Activated naive CD8-positive, alpha-beta T cell (primary cell): Measurements from ENCODE around the gene SCGB3A2.
"Not testable (repeated sequence)": the region's sequence is repeated elsewhere in the genome, so short reads cannot be mapped to it uniquely, and the experiment has no call there.

Experiments
- H3K27ac Mint-ChIP-seq: one replicate; pipeline ENCODE4 v1.8.0; 2021; ENCODE audit warnings: mixed read lengths
- H3K27me3 Mint-ChIP-seq: one replicate; pipeline ENCODE4 v1.8.0; 2021; ENCODE audit warnings: mixed read lengths
- H3K36me3 Mint-ChIP-seq: one replicate; pipeline ENCODE4 v1.8.0; 2021; ENCODE audit warnings: mixed read lengths
- H3K4me1 Mint-ChIP-seq: one replicate; pipeline ENCODE4 v1.8.0; 2021; ENCODE audit warnings: low read depth, mixed read lengths
- H3K4me3 Mint-ChIP-seq: one replicate; pipeline ENCODE4 v1.8.0; 2021; ENCODE audit warnings: mild to moderate bottlenecking, mixed read lengths
- H3K9me3 Mint-ChIP-seq: one replicate; pipeline ENCODE4 v1.8.0; 2021; ENCODE audit warnings: low read depth, mixed read lengths

SCGB3A2 gene

DNA sequence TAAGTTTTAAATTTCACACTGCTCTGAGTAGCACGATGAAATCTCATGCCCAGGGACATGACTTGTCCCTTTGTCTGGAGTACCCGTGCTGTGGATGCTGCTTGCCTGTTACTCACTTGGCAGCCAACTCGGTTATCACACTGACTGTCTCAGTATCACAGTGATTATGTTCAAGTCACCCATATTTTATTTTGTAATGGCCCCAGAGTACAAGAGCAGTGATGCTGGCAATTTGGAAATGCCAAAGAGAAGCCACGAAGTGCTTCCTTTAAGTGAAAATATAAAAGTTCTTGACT lies 22.8 kb upstream of the SCGB3A2 start:
- Mint-ChIP-seq H3K36me3 (no peaks in the 10 kb centered on the region), H3K4me1 (peaks cover 3% of the 10 kb centered on the region), H3K9me3 (no peaks in the 10 kb centered on the region)

DNA sequence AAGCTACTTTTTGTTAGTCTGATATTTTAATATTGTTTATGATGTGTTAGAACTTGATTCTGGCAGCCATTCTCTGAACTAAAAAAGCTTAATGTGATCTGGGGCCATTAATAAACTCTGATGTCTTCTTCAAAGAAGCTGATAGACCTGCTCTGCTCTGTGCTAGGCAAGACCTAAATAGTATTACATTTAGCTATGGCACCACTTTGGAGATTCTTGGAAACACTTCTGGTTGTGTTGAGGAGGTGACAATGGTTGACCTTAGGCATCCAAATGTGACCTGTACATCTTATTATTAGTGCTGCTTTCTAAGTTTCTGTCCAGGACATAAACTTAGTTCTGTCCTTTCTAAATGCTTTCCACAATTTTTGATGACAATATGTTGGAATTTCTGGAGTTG lies 21.7 kb upstream of the SCGB3A2 start:
- H3K36me3 Mint-ChIP-seq: no peaks in the 10 kb centered on the region
- no peaks in the 10 kb centered on the region for H3K9me3 Mint-ChIP-seq
- H3K27ac Mint-ChIP-seq: no peak overlapping the region
- peaks cover 10% of the 10 kb centered on the region for H3K27me3 Mint-ChIP-seq
- no peak overlapping the region for H3K4me3 Mint-ChIP-seq
- H3K4me1 Mint-ChIP-seq: peaks cover 3% of the 10 kb centered on the region

More for the DNA sequence above, 22.8 kb upstream of the SCGB3A2 start:
- H3K27me3 Mint-ChIP-seq: peaks cover 10% of the 10 kb centered on the region
- H3K27ac Mint-ChIP-seq: no peak overlapping the region
- no peak overlapping the region for H3K4me3 Mint-ChIP-seq

DNA sequence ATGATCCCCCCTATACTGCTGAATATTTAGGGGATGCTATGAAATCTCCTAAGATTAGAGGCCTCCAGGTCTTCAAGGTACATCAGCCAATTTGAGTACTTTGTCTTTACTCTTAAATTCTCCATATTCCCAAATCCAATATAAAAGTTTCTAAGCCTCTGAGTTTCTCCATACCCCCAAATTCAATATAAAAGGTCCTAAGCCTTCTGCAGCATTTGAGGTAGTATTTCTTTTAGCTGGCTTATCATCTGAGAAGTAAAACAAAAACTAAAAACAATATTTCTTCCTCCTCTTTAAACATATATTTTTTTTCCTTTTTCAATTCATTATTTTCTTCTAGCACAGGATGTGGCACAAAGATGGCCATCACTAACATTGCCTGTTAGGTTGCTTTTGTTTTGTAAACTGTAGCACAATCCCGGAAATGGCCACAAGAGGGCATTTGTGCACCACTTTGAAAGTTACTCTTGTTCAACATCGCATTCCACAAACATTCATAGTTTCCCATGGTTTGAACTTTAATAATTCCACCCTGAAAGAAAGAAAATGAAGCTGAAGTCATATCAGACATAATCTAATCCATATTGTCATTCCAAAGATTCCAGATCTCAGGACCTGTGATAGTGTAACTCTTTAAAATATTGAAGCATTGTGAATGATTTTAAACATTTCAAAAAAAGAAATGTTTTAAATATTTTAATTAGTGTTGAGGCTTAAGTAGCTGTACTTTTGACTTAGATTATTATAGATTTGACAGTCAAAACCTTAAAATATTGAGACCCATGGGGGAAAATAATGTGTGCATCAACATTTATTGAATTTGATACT lies 21.0 kb upstream of the SCGB3A2 start:
- no peaks in the 10 kb centered on the region for H3K36me3 Mint-ChIP-seq
- H3K27me3 Mint-ChIP-seq: peaks cover 10% of the 10 kb centered on the region
- H3K4me1 Mint-ChIP-seq: peaks cover 3% of the 10 kb centered on the region
- H3K4me3 Mint-ChIP-seq: no peak overlapping the region
- no peak overlapping the region for H3K27ac Mint-ChIP-seq
- no peaks in the 10 kb centered on the region for H3K9me3 Mint-ChIP-seq

DNA sequence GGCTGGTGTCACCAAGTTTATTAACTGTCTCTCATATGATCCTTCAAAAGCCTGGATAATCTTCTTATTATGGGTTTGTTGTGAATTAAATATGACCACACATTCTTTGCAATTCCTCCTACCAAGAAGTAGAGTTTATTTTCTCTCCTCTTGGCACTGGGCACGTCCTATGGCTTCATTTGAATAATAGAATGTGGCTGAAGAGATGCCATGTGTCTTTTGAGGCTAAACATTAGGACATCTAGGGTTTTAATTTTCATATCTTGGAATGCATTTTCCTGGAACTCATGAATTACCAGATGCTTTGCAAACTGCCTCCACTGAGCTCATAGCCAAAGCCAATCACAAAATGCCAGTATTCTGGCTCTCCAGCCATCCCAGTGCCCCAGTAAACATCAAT lies 19.9 kb upstream of the SCGB3A2 start:
- no peak overlapping the region for H3K27ac Mint-ChIP-seq
- H3K36me3 Mint-ChIP-seq: no peaks in the 10 kb centered on the region
- H3K27me3 Mint-ChIP-seq: peaks cover 8% of the 10 kb centered on the region
- no peak overlapping the region for H3K4me3 Mint-ChIP-seq
- no peaks in the 10 kb centered on the region for H3K9me3 Mint-ChIP-seq
- peaks cover 3% of the 10 kb centered on the region for H3K4me1 Mint-ChIP-seq

DNA sequence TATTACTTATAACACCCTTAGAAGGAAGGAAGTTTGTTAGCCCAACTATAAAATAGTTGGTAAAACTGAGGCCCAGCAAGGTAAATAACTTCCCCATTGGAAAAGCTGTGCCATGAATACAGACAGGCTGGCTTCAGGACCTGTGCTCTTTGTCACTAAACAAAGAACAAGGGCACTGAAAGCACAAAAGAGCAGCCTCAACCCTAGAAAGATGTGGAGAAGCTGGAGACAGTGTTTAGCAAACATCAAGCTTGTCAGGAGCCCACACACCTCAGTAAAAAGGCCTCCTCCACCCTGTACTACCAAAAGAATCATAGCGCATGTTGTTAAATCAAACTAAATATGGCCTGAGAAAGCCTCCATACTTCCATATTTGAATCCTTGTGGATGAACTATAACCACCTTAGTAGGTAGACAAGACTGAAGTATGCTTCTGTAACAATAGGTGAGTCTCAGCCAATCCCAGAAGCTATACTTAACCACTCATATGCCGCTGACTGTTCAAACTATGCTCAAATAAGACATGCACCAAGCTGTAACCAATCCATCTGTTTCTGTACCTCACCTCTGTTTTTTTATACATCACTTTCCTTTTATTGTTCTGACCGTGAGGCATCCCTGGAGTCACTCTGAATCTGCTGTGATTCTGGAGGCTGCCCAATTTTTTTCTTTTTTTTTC lies 18.4 kb upstream of the SCGB3A2 start:
- peaks cover 3% of the 10 kb centered on the region for H3K4me1 Mint-ChIP-seq
- H3K36me3 Mint-ChIP-seq: no peaks in the 10 kb centered on the region
- no peaks in the 10 kb centered on the region for H3K9me3 Mint-ChIP-seq
- peaks cover 5% of the 10 kb centered on the region for H3K27me3 Mint-ChIP-seq
- no peak overlapping the region for H3K27ac Mint-ChIP-seq
- no peak overlapping the region for H3K4me3 Mint-ChIP-seq

DNA sequence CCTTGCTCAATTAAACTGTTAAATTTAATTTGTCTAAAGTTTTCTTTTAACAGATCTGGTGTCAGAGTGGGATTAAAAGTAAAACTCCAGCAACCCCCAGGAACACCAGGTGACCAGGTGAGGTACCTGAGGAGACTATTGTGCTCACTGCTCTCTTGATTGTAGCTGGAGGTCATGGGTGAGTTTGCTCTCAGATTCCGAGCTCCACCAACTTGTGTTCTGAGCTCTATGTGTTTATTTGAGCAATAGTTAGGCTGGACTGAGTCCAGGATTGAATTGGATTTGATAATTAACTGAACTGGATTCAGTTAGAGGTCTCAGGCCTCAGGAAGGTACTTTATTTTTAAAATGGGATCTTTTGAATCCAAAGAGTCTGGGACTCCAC lies 17.9 kb upstream of the SCGB3A2 start:
- no peaks in the 10 kb centered on the region for H3K36me3 Mint-ChIP-seq
- peaks cover 3% of the 10 kb centered on the region for H3K27me3 Mint-ChIP-seq

DNA sequence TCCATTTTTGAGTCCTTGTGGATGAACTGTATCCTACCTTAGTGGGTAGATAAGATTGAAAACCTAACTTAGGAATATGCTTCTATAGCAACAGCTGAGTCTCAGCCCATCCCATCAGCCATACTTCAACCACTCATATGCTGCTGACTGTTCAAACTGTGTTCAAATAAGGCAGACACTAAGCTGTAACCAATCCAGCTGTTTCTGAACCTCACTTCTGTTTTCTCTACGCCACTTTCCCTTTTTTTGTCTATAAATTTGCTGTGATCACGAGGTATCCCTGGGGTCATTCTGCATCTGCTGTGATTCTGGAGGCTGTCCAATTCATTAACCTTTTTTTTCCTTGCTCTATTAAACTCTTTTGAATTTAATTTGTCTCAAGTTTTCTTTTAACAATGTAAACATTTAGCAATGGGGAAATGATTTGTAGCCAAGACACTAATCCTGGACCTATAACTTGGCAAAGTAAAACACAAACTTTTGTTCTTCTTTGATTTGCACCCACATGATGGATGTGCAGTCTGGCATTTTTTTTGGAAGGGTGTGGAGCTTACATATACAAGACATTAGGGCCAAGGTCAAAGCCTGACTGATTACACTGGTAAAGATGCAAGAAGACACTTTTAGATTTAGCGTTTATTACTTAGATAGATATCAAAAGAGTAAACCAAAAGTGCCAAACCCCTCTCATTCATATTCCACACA lies 14.9 kb upstream of the SCGB3A2 start:
- no peak overlapping the region for H3K27ac Mint-ChIP-seq
- H3K4me3 Mint-ChIP-seq: no peak overlapping the region
- H3K4me1 Mint-ChIP-seq: no peaks in the 10 kb centered on the region
- H3K36me3 Mint-ChIP-seq: no peaks in the 10 kb centered on the region
- no peaks in the 10 kb centered on the region for H3K9me3 Mint-ChIP-seq
- H3K27me3 Mint-ChIP-seq: no peaks in the 10 kb centered on the region

More for the DNA sequence above, 17.9 kb upstream of the SCGB3A2 start:
- peaks cover 3% of the 10 kb centered on the region for H3K4me1 Mint-ChIP-seq
- no peaks in the 10 kb centered on the region for H3K9me3 Mint-ChIP-seq
- H3K4me3 Mint-ChIP-seq: no peak overlapping the region
- H3K27ac Mint-ChIP-seq: no peak overlapping the region

DNA sequence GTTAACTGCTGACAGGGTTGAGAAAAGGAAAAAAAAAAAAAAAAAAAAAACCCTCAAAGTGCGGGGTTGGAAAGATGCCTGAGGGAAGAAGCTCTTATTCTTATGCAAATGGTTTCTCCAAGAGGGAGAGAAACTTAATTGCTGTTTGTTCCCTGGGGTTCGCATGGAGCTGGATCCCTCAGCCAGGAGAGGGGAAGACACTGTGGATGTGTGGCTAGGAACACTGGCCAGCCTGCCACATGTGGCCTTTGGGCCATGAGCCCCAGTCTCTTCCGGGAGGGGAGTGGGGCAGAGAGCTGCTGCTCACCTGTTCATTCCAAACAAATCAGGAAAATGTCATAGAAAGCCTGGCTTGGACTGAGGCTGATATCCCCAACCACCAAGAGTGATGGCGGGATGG lies 9.4 kb upstream of the SCGB3A2 start:
- Mint-ChIP-seq H3K4me1 (no peaks in the 10 kb centered on the region), H3K36me3 (no peaks in the 10 kb centered on the region), H3K9me3 (no peaks in the 10 kb centered on the region), H3K4me3 (no peak overlapping the region), H3K27ac (no peak overlapping the region), H3K27me3 (no peaks in the 10 kb centered on the region)

DNA sequence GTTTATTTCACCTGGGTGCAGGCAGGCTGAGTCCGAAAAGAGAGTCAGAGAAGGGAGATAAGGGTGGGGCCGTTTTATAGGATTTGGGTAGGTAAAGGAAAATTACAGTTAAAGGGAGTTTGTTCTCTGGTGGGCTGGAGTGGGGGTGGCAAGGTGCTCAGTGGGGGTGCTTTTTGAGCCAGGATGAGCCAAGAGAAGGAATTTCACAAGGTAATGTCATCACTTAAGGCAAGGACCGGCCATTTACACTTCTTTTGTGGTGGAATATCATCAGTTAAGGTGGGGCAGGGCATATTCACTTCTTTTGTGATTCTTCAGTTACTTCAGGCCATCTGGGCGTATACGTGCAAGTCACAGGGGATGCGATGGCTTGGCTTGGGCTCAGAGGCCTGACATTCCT lies 8.6 kb upstream of the SCGB3A2 start:
- not testable (repeated sequence) for H3K36me3 Mint-ChIP-seq, H3K9me3 Mint-ChIP-seq, H3K27ac Mint-ChIP-seq, H3K27me3 Mint-ChIP-seq, H3K4me1 Mint-ChIP-seq, H3K4me3 Mint-ChIP-seq

DNA sequence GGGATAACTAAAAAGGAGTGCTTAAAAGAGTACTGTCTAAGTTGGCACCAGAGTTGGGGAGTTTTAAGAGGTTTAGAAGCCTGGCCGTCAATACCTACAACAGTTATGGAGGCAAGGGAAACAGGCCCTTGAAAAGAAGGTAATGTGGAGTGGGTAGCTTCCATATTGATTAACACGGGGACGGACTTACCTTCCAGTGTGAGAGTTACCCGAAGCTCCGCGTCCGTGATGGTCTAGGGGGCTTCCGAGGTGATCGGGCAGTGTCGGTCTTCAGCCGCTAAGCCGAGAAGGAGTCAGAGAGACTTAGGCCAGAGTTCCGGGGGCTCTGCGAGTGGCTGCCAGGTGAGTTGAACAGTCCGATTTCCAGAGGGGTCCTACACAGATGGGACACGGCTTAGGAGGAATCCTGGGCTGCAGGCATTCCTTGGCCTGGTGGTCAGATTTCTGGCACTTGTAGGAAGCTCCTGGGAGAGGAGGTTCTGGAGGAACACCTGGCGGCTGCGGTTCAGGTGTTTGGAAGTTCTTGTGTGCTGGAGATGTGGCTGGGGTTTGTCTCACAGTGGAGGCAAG lies 6.4 kb upstream of the SCGB3A2 start:
- H3K36me3 Mint-ChIP-seq, H3K9me3 Mint-ChIP-seq, H3K4me3 Mint-ChIP-seq, H3K4me1 Mint-ChIP-seq, H3K27me3 Mint-ChIP-seq, H3K27ac Mint-ChIP-seq: not testable (repeated sequence)

DNA sequence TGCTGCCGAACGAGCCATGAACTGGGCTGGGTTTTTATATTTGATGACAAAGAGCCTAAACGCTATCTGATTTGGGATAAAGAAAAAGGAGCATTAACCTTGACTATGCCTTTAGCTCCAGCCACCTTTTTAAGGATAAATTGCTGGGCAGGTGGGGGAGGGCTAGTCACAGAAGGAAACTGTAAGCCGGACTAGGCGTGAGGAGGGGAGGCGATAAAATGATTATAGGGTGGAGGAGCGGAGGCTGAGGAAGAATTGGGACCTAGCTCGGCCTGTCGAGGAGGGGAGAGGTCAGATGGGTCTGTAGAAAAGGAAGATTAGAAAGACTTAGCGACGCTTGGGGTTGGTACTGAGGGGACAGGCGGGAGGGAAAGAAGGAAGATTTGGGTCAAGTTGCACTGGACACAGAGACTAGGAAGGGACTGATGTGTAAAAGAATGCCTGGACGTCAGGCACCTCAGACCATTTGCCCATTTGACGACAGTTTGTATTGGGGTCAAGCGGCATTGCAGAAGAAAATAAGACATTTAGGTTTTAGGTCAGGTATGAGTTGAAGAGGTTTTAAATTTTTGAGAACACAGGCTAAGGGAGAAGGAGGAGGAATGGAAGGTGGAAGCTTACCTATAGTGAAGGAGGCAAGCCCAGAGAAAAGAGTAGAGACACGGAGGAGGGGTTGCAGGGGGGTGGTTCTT lies 5.6 kb upstream of the SCGB3A2 start:
- not testable (repeated sequence) for H3K27me3 Mint-ChIP-seq, H3K9me3 Mint-ChIP-seq, H3K36me3 Mint-ChIP-seq, H3K4me1 Mint-ChIP-seq, H3K4me3 Mint-ChIP-seq, H3K27ac Mint-ChIP-seq

DNA sequence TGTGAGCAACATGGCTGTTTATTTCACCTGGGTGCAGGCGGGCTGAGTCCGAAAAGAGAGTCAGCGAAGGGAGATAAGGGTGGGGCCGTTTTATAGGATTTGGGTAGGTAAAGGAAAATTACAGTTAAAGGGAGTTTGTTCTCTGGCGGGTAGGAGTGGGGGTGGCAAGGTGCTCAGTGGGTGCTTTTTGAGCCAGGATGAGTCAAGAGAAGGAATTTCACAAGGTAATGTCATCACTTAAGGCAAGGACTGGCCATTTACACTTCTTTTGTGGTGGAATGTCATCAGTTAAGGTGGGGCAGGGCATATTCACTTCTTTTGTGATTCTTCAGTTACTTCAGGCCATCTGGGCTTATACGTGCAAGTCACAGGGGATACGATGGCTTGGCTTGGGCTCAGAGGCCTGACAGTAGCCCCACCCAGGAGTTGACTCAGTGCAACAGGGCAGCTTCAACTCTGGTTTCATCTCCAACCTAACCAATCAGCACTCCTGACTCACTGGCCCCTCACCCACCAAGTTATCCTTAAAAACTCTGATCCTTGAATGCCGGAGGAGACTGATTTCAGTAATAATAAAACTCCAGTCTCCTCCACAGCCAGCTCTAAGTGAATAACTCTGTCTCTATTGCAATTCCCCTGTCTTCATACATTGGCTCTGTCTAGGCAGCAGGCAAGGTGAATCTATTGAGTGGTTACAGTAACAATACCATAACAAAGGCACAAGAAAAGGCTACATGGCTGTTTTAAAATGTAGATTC lies 4.2 kb upstream of the SCGB3A2 start:
- not testable (repeated sequence) for H3K9me3 Mint-ChIP-seq, H3K4me1 Mint-ChIP-seq, H3K36me3 Mint-ChIP-seq, H3K4me3 Mint-ChIP-seq, H3K27ac Mint-ChIP-seq, H3K27me3 Mint-ChIP-seq

DNA sequence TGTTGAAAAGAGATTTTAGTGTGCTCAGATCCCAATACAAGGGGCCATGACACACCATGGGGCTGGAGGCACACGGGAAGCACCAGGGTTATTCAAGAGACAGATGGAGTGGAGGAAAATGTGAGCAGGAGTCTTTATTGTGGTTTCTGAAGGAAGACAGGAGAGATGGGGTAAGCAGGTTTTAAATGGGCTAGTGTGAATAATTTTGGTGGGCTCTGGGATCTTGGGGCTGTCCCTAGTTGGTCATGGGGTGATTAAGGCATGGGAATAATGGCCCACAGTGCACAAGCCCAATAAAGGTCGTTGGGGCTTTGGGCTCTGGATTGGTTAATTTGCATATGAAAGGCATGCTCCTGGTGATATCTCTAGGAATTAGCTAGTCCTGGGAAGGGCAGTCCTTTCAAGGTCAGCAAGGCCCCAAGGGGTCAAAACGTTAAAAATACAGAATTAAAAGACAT lies 3.6 kb upstream of the SCGB3A2 start:
- no peaks in the 10 kb centered on the region for H3K36me3 Mint-ChIP-seq
- no peak overlapping the region for H3K4me3 Mint-ChIP-seq
- H3K4me1 Mint-ChIP-seq: no peaks in the 10 kb centered on the region
- H3K27me3 Mint-ChIP-seq: no peaks in the 10 kb centered on the region
- no peaks in the 10 kb centered on the region for H3K9me3 Mint-ChIP-seq
- H3K27ac Mint-ChIP-seq: no peak overlapping the region

DNA sequence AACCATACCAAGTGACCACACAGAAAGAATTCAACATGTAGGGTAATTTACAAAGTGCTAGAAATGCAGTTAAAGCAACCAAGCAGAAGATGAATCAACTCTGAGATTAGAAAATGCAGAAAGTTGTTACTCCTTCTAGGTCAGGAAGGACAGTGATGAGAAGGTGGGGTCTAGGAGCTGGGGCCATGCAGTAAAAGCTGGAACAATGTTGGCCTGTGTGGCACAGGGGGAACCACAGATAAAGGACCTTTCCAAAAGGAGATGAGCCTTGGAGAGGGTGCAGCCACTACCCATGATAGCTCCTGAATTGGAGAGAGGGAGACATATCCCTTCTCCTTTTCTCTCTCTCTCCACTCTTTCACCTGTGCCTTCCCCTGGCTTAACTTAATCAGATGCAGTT lies 2.4 kb upstream of the SCGB3A2 start:
- no peaks in the 10 kb centered on the region for H3K36me3 Mint-ChIP-seq
- H3K27ac Mint-ChIP-seq: no peak overlapping the region
- H3K27me3 Mint-ChIP-seq: peaks cover 3% of the 10 kb centered on the region
- no peaks in the 10 kb centered on the region for H3K9me3 Mint-ChIP-seq
- no peak overlapping the region for H3K4me3 Mint-ChIP-seq
- no peaks in the 10 kb centered on the region for H3K4me1 Mint-ChIP-seq
